ENCODE data around the gene SLC52A3. TPM values are rescaled to one million over a fixed set of nuclear protein-coding genes. Genes with fewer than 3 reads are reported as not detected.

The SLC52A3 gene
- total and polyA plus RNA-seq, 2 of the 13 experiments (the other 11 are each of a cell fraction or from before 2014, with no cell fraction given): 0.03 TPM; not detected in 1

GRCh38 chr20:805713-806112, 37.4 kb upstream of the SLC52A3 start:
- H3K27me3 ChIP-seq (ENCODE audit: control insufficient read depth in 1 of 2, insufficient read depth in 2 of 2, low read length in 2 of 2): peaks cover 0 to 4% of the 10 kb centered on the region in 2 experiments; a peak in 2 of 5 replicates
- H3K4me3 ChIP-seq (replicated peaks in 1 of 3; ENCODE audit: insufficient read depth in 1 of 3, low read depth in 2 of 3, low read length in 3 of 3): no peak overlapping the region
- POLR2A ChIA-PET: no interaction called here
- CTCF ChIA-PET (ENCODE audit: low intra/inter-chr PET ratio, low total read pairs): no interaction called here
- 1% methylated on average over 1 of the region's 1 CpG for WGBS (ENCODE audit: low lambda C conversion rate)
- intact Hi-C loops (cut with micrococcal nuclease; ENCODE audit: unreplicated experiment) (no loop called here), in situ Hi-C loops (cut with HindIII; ENCODE audit: extremely low pct_ligation_motif_present, low pct_unique_long_range_greater_than_20kb) (no loop called here)
- H3K9me3 ChIP-seq (ENCODE audit: low read length): peaks cover 30% of the 10 kb centered on the region
- FAIRE-seq: no peak
- no peak for ATAC-seq
- no peak overlapping the region for H3K27ac ChIP-seq (ENCODE audit: extremely low read length, insufficient read depth, low read length)
- H3K4me1 ChIP-seq (ENCODE audit: insufficient read depth, low read length): no peaks in the 10 kb centered on the region
- DNase-seq (ENCODE audit: low spot score): no peak
- H4K20me1 ChIP-seq (ENCODE audit: insufficient read depth, low read length): no peaks in the 10 kb centered on the region
- H3K79me2 ChIP-seq (ENCODE audit: insufficient read depth, low read length): no peaks in the 10 kb centered on the region
- H3K36me3 ChIP-seq (replicated peaks in 1 of 2; ENCODE audit: control insufficient read depth in 1 of 2, insufficient read depth in 2 of 2, low read length in 2 of 2): no peaks in the 10 kb centered on the region
- H3K9ac ChIP-seq (ENCODE audit: insufficient read depth, low read depth, low read length): no peak overlapping the region
- BruUV-seq (replicated peaks): no TSS peak
- no peak overlapping the region for H3K4me2 ChIP-seq (ENCODE audit: low read depth, low read length)
- peak; percentile 98 for TF ChIP-seq ZFP36 (IDR thresholded peaks at IDR 0.05; ENCODE audit: borderline replicate concordance, low read depth, low read length, partially characterized antibody)
- TF ChIP-seq ZXDC (CRISPR knock-in tag; IDR thresholded peaks at IDR 0.05): no peak
- TF ChIP-seq CEBPZ (IDR thresholded peaks at IDR 0.05; ENCODE audit: low read length): peak; percentile 68; the same call in 1 of the 2 replicates
- TF ChIP-seq ZNF3 (CRISPR knock-in tag; IDR thresholded peaks at IDR 0.05): no peak
- TF ChIP-seq ZNF724P (CRISPR knock-in tag; IDR thresholded peaks at IDR 0.05; ENCODE audit: borderline replicate concordance): peak; percentile 84; the same call in 1 of the 2 replicates
- TF ChIP-seq ZNF282 (IDR thresholded peaks at IDR 0.05; ENCODE audit: partially characterized antibody): no peak
- no peak overlapping the region for H2AFZ ChIP-seq (ENCODE audit: low read length)
